Hepatocyte (in vitro differentiated cells): Measurements from ENCODE around the gene CLIP4. TPM values are rescaled to one million over a fixed set of nuclear protein-coding genes. Genes with fewer than 3 reads are reported as not detected.

Experiments used
- DNase-seq: peaks from one replicate; pipeline ENCODE4 v3.0.0-alpha.2; 2016; ENCODE audit warnings: low spot score
- H2AFZ ChIP-seq: fragments of 200-600 bp; sonication (generic); 2 replicates; pipeline ENCODE4 v1.6.0; 2016; ENCODE audit warnings: antibody characterized with exemption, mild to moderate bottlenecking
- H3K27ac ChIP-seq: fragments of 200-600 bp; sonication (generic); 2 replicates; pipeline ENCODE4 v1.5.1; 2016; ENCODE audit warnings: mild to moderate bottlenecking
- H3K27me3 ChIP-seq: fragments of 200-600 bp; sonication (generic); 2 replicates; pipeline ENCODE4 v1.6.1; 2016
- H3K36me3 ChIP-seq: fragments of 200-600 bp; sonication (generic); replicated peaks from 2 replicates; pipeline ENCODE4 v1.5.1; 2016; ENCODE audit warnings: low read depth; ENCODE audit not compliant: insufficient read depth
- H3K4me1 ChIP-seq: fragments of 200-600 bp; sonication (generic); 2 replicates; pipeline ENCODE4 v1.5.1; 2016; ENCODE audit warnings: mild to moderate bottlenecking, moderate library complexity; ENCODE audit not compliant: insufficient read depth
- H3K4me2 ChIP-seq: fragments of 200-600 bp; sonication (generic); 2 replicates; pipeline ENCODE4 v1.6.0; 2016
- H3K4me3 ChIP-seq: fragments of 200-600 bp; sonication (generic); 2 replicates; pipeline ENCODE4 v1.5.1; 2016; ENCODE audit warnings: mild to moderate bottlenecking
- H3K79me2 ChIP-seq: fragments of 200-600 bp; sonication (generic); 2 replicates; pipeline ENCODE4 v1.6.0; 2017; ENCODE audit warnings: mild to moderate bottlenecking
- H3K9me2 ChIP-seq: fragments of 200-600 bp; sonication (generic); replicated peaks from 2 replicates; pipeline ENCODE4 v1.6.0; 2017; ENCODE audit warnings: mild to moderate bottlenecking; ENCODE audit not compliant: insufficient read depth
- H3K9me3 ChIP-seq: fragments of 200-600 bp; sonication (generic); 2 replicates; pipeline ENCODE4 v1.5.1; 2016; ENCODE audit warnings: low read depth, mild to moderate bottlenecking
- H4K20me1 ChIP-seq: fragments of 200-600 bp; sonication (generic); 2 replicates; pipeline ENCODE4 v1.6.0; 2016; ENCODE audit warnings: mild to moderate bottlenecking; ENCODE audit not compliant: insufficient read depth, poor library complexity, severe bottlenecking
- CTCF ChIP-seq: fragments of 200-600 bp; sonication (generic); IDR thresholded peaks from 2 replicates; pipeline ENCODE4 v1.5.1; 2016; ENCODE audit warnings: antibody characterized with exemption, mild to moderate bottlenecking; ENCODE audit not compliant: poor library complexity
- EZH2 ChIP-seq: fragments of 200-600 bp; sonication (generic); IDR thresholded peaks from 2 replicates; pipeline ENCODE4 v1.6.1; 2016; ENCODE audit warnings: antibody characterized with exemption, mild to moderate bottlenecking, borderline replicate concordance
- EZH2phosphoT487 ChIP-seq: fragments of 200-600 bp; sonication (generic); IDR thresholded peaks from one replicate; pipeline ENCODE4 v1.6.1; 2018; ENCODE audit warnings: antibody characterized with exemption, mild to moderate bottlenecking, low read depth, moderate library complexity; ENCODE audit not compliant: unreplicated experiment, severe bottlenecking
- WGBS: methylation state at CpG from one replicate; pipeline ENCODE4 v1.1.6; 2016; ENCODE audit warnings: low lambda C conversion rate; ENCODE audit errors: missing lambda C conversion rate; 5-methylcytosine and 5-hydroxymethylcytosine counted together
- polyA plus RNA-seq: library from polyadenylated mRNA; unstranded; fragments of >200 nt; fragmentation: Nextera tagmentation; extraction: Ambion mirVana; gene quantifications from 2 replicates; pipeline ENCODE4 v1.2.1, GENCODE V29; 2016
- total RNA-seq: library from RNA; depleted of rRNA; stranded (reverse); fragments of >200 nt; gene quantifications from 2 replicates; pipeline ENCODE4 v1.2.3, GENCODE V29; 2014

Gene CLIP4
- total and polyA plus RNA-seq, 2 experiments from 2014 or later = 17.3 to 35.6 TPM

DNA sequence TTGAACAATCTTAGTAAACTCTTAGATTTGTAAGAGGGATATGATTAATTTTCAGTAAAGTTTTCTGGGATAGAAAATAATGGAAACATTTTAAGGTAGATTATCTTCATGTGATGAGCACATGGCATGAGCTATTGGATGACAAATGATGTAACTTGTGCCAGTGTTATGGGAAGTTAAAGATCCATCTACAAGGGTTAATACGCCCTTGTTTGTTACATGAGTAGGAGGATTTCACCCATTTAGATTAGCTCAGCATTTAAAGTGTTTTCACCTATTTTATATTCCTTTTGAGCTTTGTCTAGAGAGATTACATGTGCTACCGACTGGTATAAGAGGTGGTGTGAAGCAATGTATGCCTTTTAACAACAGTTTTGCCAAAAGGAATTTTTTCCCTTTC is 5.6 kb downstream of the CLIP4 start:
- no peaks in the 10 kb centered on the region for H3K36me3 ChIP-seq
- 89% methylated on average over 2 of the region's 2 CpGs for WGBS
- no peak overlapping the region for H3K27ac ChIP-seq
- H3K9me2 ChIP-seq = no peaks in the 10 kb centered on the region
- TF ChIP-seq EZH2 (no peak), CTCF (no peak), EZH2phosphoT487 (no peak)
- H4K20me1 ChIP-seq = no peaks in the 10 kb centered on the region
- peaks cover 21% of the 10 kb centered on the region for H3K4me1 ChIP-seq
- no peak for DNase-seq
- peaks cover 64% of the 10 kb centered on the region for H3K79me2 ChIP-seq
- H3K9me3 ChIP-seq = no peaks in the 10 kb centered on the region
- H2AFZ ChIP-seq = no peak overlapping the region
- H3K27me3 ChIP-seq = no peaks in the 10 kb centered on the region
- H3K4me2 ChIP-seq = no peak overlapping the region
- no peak overlapping the region for H3K4me3 ChIP-seq

GRCh38 chr2:29123617-29124349 is 8.6 kb downstream of the CLIP4 start:
- peak overlapping the region; percentile 82 for H3K27ac ChIP-seq
- H3K9me2 ChIP-seq = no peaks in the 10 kb centered on the region
- peaks cover 6% of the 10 kb centered on the region for H3K4me1 ChIP-seq
- no peaks in the 10 kb centered on the region for H3K9me3 ChIP-seq
- TF ChIP-seq EZH2 = no peak
- no peak for TF ChIP-seq EZH2phosphoT487
- TF ChIP-seq CTCF = no peak
- DNase-seq = peak; percentile 21
- no peaks in the 10 kb centered on the region for H3K36me3 ChIP-seq
- no peak overlapping the region for H2AFZ ChIP-seq
- no peak overlapping the region for H3K4me3 ChIP-seq
- H3K79me2 ChIP-seq = peaks cover 66% of the 10 kb centered on the region
- H3K27me3 ChIP-seq = no peaks in the 10 kb centered on the region
- no peaks in the 10 kb centered on the region for H4K20me1 ChIP-seq
- 91% methylated on average over 3 of the region's 3 CpGs for WGBS
- no peak overlapping the region for H3K4me2 ChIP-seq

- Histone ChIP-seq H3K79me2 (peaks cover 59% of the 10 kb centered on the region), H3K4me1 (peaks cover 6% of the 10 kb centered on the region), H3K9me3 (no peaks in the 10 kb centered on the region), H3K36me3 (no peaks in the 10 kb centered on the region), H3K27me3 (no peaks in the 10 kb centered on the region), H4K20me1 (no peaks in the 10 kb centered on the region), H3K4me3 (no peak overlapping the region), H2AFZ (no peak overlapping the region), H3K27ac (no peak overlapping the region), H3K4me2 (no peak overlapping the region), H3K9me2 (no peaks in the 10 kb centered on the region)
- no peak for TF ChIP-seq EZH2phosphoT487
- no peak for TF ChIP-seq EZH2
- no peak for TF ChIP-seq CTCF
- WGBS = 90% methylated on average over 1 of the region's 1 CpG
- no peak for DNase-seq
Observed at GRCh38 chr2:29124504-29124903, 9.3 kb downstream of the CLIP4 start.
